Thyroid gland (tissue), 4 donors: ENCODE results near the gene PRKCA.

ENCODE experiments used
- POLR2A ChIP-seq, 2 donors: fragments of 450-650 bp; IDR thresholded peaks; one replicate each; pipeline ENCODE4 v1.6.1; 2017; ENCODE audit warnings: antibody characterized with exemption in 2 of 2, mild to moderate bottlenecking in 2 of 2, moderate library complexity in 1 of 2
- TF ChIP-seq, protein P1 (sequence below), 6 experiments: fragments of 200-600 bp in 3 of 6; fragments of 450-650 bp in 3 of 6; sonication (generic) in 3 of 6; IDR thresholded peaks; one replicate each; pipeline ENCODE4 v1.5.1; 2016 to 2019; ENCODE audit warnings: antibody characterized with exemption in 6 of 6, mild to moderate bottlenecking in 2 of 6, inconsistent platforms in 1 of 6, moderate library complexity in 1 of 6

DNA sequence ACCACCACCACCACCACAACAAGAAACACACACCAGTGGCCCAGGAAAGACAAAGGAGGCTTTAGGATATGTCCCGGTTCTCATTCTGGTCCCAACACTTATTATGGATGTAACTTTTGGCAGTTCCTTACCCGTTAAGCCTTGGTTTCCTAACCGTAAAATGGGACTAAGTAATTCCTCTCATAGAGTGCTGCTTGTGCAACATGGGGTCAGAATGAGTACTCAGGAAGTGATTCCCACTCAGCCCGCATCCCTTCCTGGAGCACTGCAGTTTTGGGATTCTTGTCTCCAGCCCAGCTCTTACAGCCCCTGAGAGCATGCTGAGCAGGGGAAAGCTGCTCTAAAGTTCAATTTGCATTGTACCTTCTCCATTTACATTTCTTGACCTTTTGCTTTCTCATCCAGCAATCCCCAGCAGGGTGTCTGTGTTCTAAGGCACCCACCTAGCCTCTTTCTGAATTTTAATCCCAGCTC lies 262.6 kb downstream of the PRKCA start:
- TF ChIP-seq, protein P1, sequence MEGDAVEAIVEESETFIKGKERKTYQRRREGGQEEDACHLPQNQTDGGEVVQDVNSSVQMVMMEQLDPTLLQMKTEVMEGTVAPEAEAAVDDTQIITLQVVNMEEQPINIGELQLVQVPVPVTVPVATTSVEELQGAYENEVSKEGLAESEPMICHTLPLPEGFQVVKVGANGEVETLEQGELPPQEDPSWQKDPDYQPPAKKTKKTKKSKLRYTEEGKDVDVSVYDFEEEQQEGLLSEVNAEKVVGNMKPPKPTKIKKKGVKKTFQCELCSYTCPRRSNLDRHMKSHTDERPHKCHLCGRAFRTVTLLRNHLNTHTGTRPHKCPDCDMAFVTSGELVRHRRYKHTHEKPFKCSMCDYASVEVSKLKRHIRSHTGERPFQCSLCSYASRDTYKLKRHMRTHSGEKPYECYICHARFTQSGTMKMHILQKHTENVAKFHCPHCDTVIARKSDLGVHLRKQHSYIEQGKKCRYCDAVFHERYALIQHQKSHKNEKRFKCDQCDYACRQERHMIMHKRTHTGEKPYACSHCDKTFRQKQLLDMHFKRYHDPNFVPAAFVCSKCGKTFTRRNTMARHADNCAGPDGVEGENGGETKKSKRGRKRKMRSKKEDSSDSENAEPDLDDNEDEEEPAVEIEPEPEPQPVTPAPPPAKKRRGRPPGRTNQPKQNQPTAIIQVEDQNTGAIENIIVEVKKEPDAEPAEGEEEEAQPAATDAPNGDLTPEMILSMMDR (IDR thresholded peaks at IDR 0.05) = no peak
- TF ChIP-seq POLR2A (IDR thresholded peaks at IDR 0.05) = no peak
